H9 (cell line): ENCODE results near the gene MFSD11. TPM values are rescaled to one million over a fixed set of nuclear protein-coding genes. Genes with fewer than 3 reads are reported as not detected.

Experiments used
- DNase-seq: peaks from one replicate; pipeline ENCODE4 v3.0.0-alpha.2; 2017
- H2AFZ ChIP-seq: one replicate; pipeline ENCODE4 v1.6.1; 2013; ENCODE audit warnings: mild to moderate bottlenecking, low read length, control low read depth, moderate library complexity
- H2AK5ac ChIP-seq: 2 replicates; pipeline ENCODE4 v1.6.1; 2013; ENCODE audit warnings: low read length, control low read depth, mixed read lengths; ENCODE audit not compliant: insufficient read length
- H2BK120ac ChIP-seq: one replicate; pipeline ENCODE4 v1.6.1; 2013; ENCODE audit warnings: low read depth, mild to moderate bottlenecking, low read length, control low read depth, inconsistent platforms; ENCODE audit not compliant: poor library complexity, severe bottlenecking
- H2BK12ac ChIP-seq: 2 replicates; pipeline ENCODE4 v1.6.1; 2013; ENCODE audit warnings: low read length, control low read depth, mixed read lengths, low read depth; ENCODE audit not compliant: insufficient read length
- H2BK15ac ChIP-seq: 2 replicates; pipeline ENCODE4 v1.6.1; 2013; ENCODE audit warnings: low read depth, low read length, control low read depth
- H2BK20ac ChIP-seq: one replicate; pipeline ENCODE4 v1.6.1; 2013; ENCODE audit warnings: low read depth, mild to moderate bottlenecking, low read length, control low read depth, inconsistent platforms; ENCODE audit not compliant: poor library complexity, severe bottlenecking
- H2BK5ac ChIP-seq: 2 replicates; pipeline ENCODE4 v1.6.1; 2013; ENCODE audit warnings: low read length, control low read depth, mixed read lengths; ENCODE audit not compliant: insufficient read length
- H3K14ac ChIP-seq: 2 replicates; pipeline ENCODE4 v1.6.1; 2013; ENCODE audit warnings: low read length, control low read depth; ENCODE audit not compliant: insufficient read depth
- H3K18ac ChIP-seq: 2 replicates; pipeline ENCODE4 v1.6.1; 2013; ENCODE audit warnings: low read depth, mild to moderate bottlenecking, mixed read lengths, low read length, control low read depth; ENCODE audit not compliant: insufficient read length
- H3K23ac ChIP-seq: 2 replicates; pipeline ENCODE4 v1.6.1; 2013; ENCODE audit warnings: low read length, control low read depth, mixed read lengths, low read depth; ENCODE audit not compliant: insufficient read length
- H3K23me2 ChIP-seq: 2 replicates; pipeline ENCODE4 v1.6.1; 2013; ENCODE audit warnings: low read depth, mild to moderate bottlenecking, mixed read lengths, low read length, control low read depth; ENCODE audit not compliant: insufficient read length, poor library complexity, severe bottlenecking
- H3K27ac ChIP-seq: 2 replicates; pipeline ENCODE4 v1.5.1; 2013; ENCODE audit warnings: low read length, control low read depth, mixed read lengths, low read depth; ENCODE audit not compliant: insufficient read length
- H3K27me3 ChIP-seq: 2 replicates; pipeline ENCODE4 v1.6.1; 2013; ENCODE audit warnings: low read length, control low read depth, inconsistent platforms; ENCODE audit not compliant: insufficient read depth
- H3K4ac ChIP-seq: 2 replicates; pipeline ENCODE4 v1.6.1; 2013; ENCODE audit warnings: low read depth, mild to moderate bottlenecking, control low read depth, inconsistent platforms, low read length, moderate library complexity
- H3K4me1 ChIP-seq: 2 replicates; pipeline ENCODE4 v1.6.1; 2013; ENCODE audit warnings: low read length, control low read depth, inconsistent platforms; ENCODE audit not compliant: insufficient read depth
- H3K4me2 ChIP-seq: 2 replicates; pipeline ENCODE4 v1.6.1; 2013; ENCODE audit warnings: low read length, control low read depth, mixed read lengths; ENCODE audit not compliant: insufficient read length, insufficient read depth
- H3K56ac ChIP-seq: 2 replicates; pipeline ENCODE4 v1.6.1; 2013; ENCODE audit warnings: low read depth, mild to moderate bottlenecking, mixed read lengths, low read length, control low read depth; ENCODE audit not compliant: insufficient read length
- H3K79me1 ChIP-seq: 2 replicates; pipeline ENCODE4 v1.6.1; 2013; ENCODE audit warnings: low read depth, mild to moderate bottlenecking, moderate library complexity, low read length, control low read depth, inconsistent platforms; ENCODE audit not compliant: insufficient read depth, poor library complexity, severe bottlenecking
- H3K79me2 ChIP-seq: 2 replicates; pipeline ENCODE4 v1.6.1; 2013; ENCODE audit warnings: low read length, control low read depth, inconsistent platforms; ENCODE audit not compliant: insufficient read depth
- H3K9ac ChIP-seq: 2 replicates; pipeline ENCODE4 v1.6.1; 2013; ENCODE audit warnings: low read length, control low read depth, mixed read lengths; ENCODE audit not compliant: insufficient read length; ENCODE audit errors: extremely low read depth
- H3K9me3 ChIP-seq: one replicate; pipeline ENCODE4 v1.6.1; 2013; ENCODE audit warnings: low read depth, low read length, inconsistent platforms; ENCODE audit not compliant: control insufficient read depth
- H3T11ph ChIP-seq: one replicate; pipeline ENCODE4 v1.6.1; 2013; ENCODE audit warnings: mild to moderate bottlenecking, low read length, control low read depth, inconsistent platforms
- H4K20me1 ChIP-seq: one replicate; pipeline ENCODE4 v1.6.1; 2013; ENCODE audit not compliant: control insufficient read depth, insufficient read length, insufficient read depth
- H4K5ac ChIP-seq: 2 replicates; pipeline ENCODE4 v1.6.1; 2013; ENCODE audit warnings: low read depth, mild to moderate bottlenecking, mixed read lengths, low read length, control low read depth; ENCODE audit not compliant: insufficient read length
- H4K8ac ChIP-seq: replicated peaks from 2 replicates; pipeline ENCODE4 v1.6.1; 2013; ENCODE audit warnings: low read length, control low read depth, mixed read lengths, low read depth; ENCODE audit not compliant: insufficient read length
- H4K91ac ChIP-seq: 2 replicates; pipeline ENCODE4 v1.6.1; 2013; ENCODE audit warnings: low read depth, mild to moderate bottlenecking, moderate library complexity, mixed read lengths, low read length, control low read depth; ENCODE audit not compliant: insufficient read length
- H3K27ac Mint-ChIP-seq, 3 experiments: 2 replicates in 2 of 3; 3 replicates in 1 of 3; pipeline ENCODE4 v1.8.0; 2020 to 2021; ENCODE audit warnings: mixed read lengths in 3 of 3, mild to moderate bottlenecking in 1 of 3, moderate library complexity in 1 of 3
- H3K27me3 Mint-ChIP-seq: 2 replicates; pipeline ENCODE4 v1.8.0; 2021; ENCODE audit warnings: low read depth, mild to moderate bottlenecking, moderate library complexity, mixed read lengths
- H3K36me3 Mint-ChIP-seq, 3 experiments: 2 replicates in 2 of 3; 3 replicates in 1 of 3; pipeline ENCODE4 v1.8.0; 2020 to 2021; ENCODE audit warnings: low read depth in 3 of 3, mixed read lengths in 3 of 3; ENCODE audit not compliant: insufficient read depth in 1 of 3
- H3K4me1 Mint-ChIP-seq, 2 experiments: 2 replicates each; pipeline ENCODE4 v1.8.0; 2020; ENCODE audit warnings: mixed read lengths in 2 of 2
- H3K4me3 Mint-ChIP-seq, 2 experiments: 2 replicates in 1 of 2; 3 replicates in 1 of 2; pipeline ENCODE4 v1.8.0; 2020 to 2021; ENCODE audit warnings: mild to moderate bottlenecking in 2 of 2, mixed read lengths in 2 of 2, moderate library complexity in 1 of 2
- H3K9me3 Mint-ChIP-seq, 2 experiments: 2 replicates in 1 of 2; 3 replicates in 1 of 2; pipeline ENCODE4 v1.8.0; 2020; ENCODE audit warnings: mild to moderate bottlenecking in 2 of 2, mixed read lengths in 2 of 2, moderate library complexity in 1 of 2
- WGBS: extraction: QIAGEN DNeasy Blood & Tissue Kit; methylation state at CpG from one replicate; pipeline ENCODE4 v1.1.7; 2013; ENCODE audit warnings: missing lambda C conversion rate, low lambda C conversion rate, mixed read lengths; ENCODE audit not compliant: insufficient read length; ENCODE audit errors: extremely low coverage; 5-methylcytosine and 5-hydroxymethylcytosine counted together
- total RNA-seq: library from RNA; stranded (reverse); gene quantifications from 2 replicates; pipeline ENCODE4 v1.2.1, GENCODE V29; 2021
- TF ChIP-seq, protein P1 (sequence below): fragments of 200-600 bp; sonication (generic); conservative IDR thresholded peaks from 3 replicates; pipeline ENCODE4 v1.8.0; 2021; ENCODE audit warnings: antibody characterized with exemption, mild to moderate bottlenecking

MFSD11 gene
- total RNA-seq, 1 experiment from 2014 or later: 19.9 TPM

DNA sequence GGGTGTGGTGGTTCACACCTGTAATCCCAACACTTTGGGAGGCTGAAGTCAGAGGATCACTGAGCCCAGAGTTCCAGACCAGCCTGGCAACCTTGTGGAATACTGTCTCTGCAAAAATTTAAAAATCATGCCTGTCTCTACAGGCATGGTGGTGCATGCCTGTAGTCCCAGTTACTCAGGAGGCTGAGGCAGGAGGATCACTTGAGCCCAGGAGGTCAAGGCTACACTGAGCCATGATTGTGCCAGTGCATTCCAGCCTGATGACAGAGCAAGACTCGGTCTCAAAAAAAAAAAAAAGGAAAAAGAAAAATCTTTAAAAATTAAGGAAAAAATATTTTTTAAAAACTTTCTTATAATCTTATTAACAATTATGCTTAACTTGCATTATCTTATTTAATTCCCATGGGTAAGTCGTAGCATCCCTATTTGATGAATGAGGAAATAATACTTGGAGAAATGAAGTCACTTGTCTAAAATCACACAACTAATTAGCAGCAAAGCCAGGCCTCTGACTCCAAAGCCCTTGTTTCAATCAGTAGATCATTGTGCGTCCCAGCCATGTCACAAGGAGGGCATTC, 13.6 kb downstream of the MFSD11 start:
- H3K9me3 Mint-ChIP-seq: no peaks in the 10 kb centered on the region; a peak in 1 of 5 replicates
- H3K27me3 ChIP-seq: no peaks in the 10 kb centered on the region
- no peaks in the 10 kb centered on the region for H3K79me1 ChIP-seq
- H2AK5ac ChIP-seq: no peak overlapping the region
- no peak overlapping the region for H2BK12ac ChIP-seq
- H2BK15ac ChIP-seq: no peak overlapping the region
- no peak overlapping the region for H3K18ac ChIP-seq
- no peak overlapping the region for H2BK120ac ChIP-seq
- no peaks in the 10 kb centered on the region for H3K4me1 ChIP-seq
- no peak overlapping the region for H3K23ac ChIP-seq
- H3K4me3 Mint-ChIP-seq: no peak overlapping the region
- no peak overlapping the region; a peak in 1 of 7 replicates for H3K27ac Mint-ChIP-seq
- whole genome bisulfite sequencing: no CpG with 5 or more reads among the region's 3 CpGs
- no peak overlapping the region for H4K91ac ChIP-seq
- no peak overlapping the region for H3K14ac ChIP-seq
- no peak overlapping the region for H4K8ac ChIP-seq
- H4K5ac ChIP-seq: no peak overlapping the region
- H4K20me1 ChIP-seq: no peaks in the 10 kb centered on the region
- H3K27ac ChIP-seq: no peak overlapping the region
- no peak overlapping the region for H2BK5ac ChIP-seq
- no peak overlapping the region for H2AFZ ChIP-seq
- H3K23me2 ChIP-seq: no peaks in the 10 kb centered on the region
- no peak overlapping the region for H3T11ph ChIP-seq
- H3K56ac ChIP-seq: no peak overlapping the region
- H3K9me3 ChIP-seq: no peaks in the 10 kb centered on the region
- no peak overlapping the region for H3K4ac ChIP-seq
- no peaks in the 10 kb centered on the region for H3K79me2 ChIP-seq
- no peak overlapping the region for H2BK20ac ChIP-seq
- H3K9ac ChIP-seq: no peak overlapping the region
- H3K4me2 ChIP-seq: no peak overlapping the region
- TF ChIP-seq, protein P1, sequence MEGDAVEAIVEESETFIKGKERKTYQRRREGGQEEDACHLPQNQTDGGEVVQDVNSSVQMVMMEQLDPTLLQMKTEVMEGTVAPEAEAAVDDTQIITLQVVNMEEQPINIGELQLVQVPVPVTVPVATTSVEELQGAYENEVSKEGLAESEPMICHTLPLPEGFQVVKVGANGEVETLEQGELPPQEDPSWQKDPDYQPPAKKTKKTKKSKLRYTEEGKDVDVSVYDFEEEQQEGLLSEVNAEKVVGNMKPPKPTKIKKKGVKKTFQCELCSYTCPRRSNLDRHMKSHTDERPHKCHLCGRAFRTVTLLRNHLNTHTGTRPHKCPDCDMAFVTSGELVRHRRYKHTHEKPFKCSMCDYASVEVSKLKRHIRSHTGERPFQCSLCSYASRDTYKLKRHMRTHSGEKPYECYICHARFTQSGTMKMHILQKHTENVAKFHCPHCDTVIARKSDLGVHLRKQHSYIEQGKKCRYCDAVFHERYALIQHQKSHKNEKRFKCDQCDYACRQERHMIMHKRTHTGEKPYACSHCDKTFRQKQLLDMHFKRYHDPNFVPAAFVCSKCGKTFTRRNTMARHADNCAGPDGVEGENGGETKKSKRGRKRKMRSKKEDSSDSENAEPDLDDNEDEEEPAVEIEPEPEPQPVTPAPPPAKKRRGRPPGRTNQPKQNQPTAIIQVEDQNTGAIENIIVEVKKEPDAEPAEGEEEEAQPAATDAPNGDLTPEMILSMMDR: no peak
- DNase-seq: no peak
- H3K36me3 Mint-ChIP-seq: peaks cover 5 to 31% (median 14%) of the 10 kb centered on the region in 3 experiments; a peak in 6 of 7 replicates
- no peaks in the 10 kb centered on the region for H3K27me3 Mint-ChIP-seq
- no peaks in the 10 kb centered on the region for H3K4me1 Mint-ChIP-seq
